ENCODE results near the gene SLC25A3. TPM values are rescaled to one million over a fixed set of nuclear protein-coding genes. Genes with fewer than 3 reads are reported as not detected.

SLC25A3 gene
- total and polyA plus RNA-seq, 9 of the 15 experiments (the other 6 are each of a cell fraction or from before 2014, with no cell fraction given): 264 to 766 (median 495) TPM

GRCh38 chr12:98575013-98575412 is 18.5 kb upstream of the SLC25A3 start:
- BruUV-seq (replicated peaks): no TSS peak
- DNase-seq (ENCODE audit: extremely low read depth in 1 of 4, low spot score in 3 of 4): no peak
- no peak for ATAC-seq
- Histone ChIP-seq H3K79me2 (ENCODE audit: control insufficient read depth, insufficient read depth, low read length) (no peaks in the 10 kb centered on the region), H4K20me1 (replicated peaks; ENCODE audit: control insufficient read depth, insufficient read depth, low read length) (no peaks in the 10 kb centered on the region), H3K27me3 (ENCODE audit: control insufficient read depth in 2 of 2, insufficient read depth in 2 of 2, low read length in 2 of 2) (no peaks in the 10 kb centered on the region), H3K27ac (ENCODE audit: extremely low read depth, low read depth, low read length) (no peak overlapping the region), H3K4me2 (ENCODE audit: insufficient read depth, low read length) (no peak overlapping the region), H3K9me1 (ENCODE audit: control insufficient read depth, insufficient read depth, low read length) (no peaks in the 10 kb centered on the region), H3K4me3 (no peak overlapping the region), H3K4me1 (replicated peaks in 1 of 2; ENCODE audit: control insufficient read depth in 2 of 2, insufficient read depth in 2 of 2, low read length in 2 of 2) (peaks cover 4 to 15% of the 10 kb centered on the region in 2 experiments; a peak in 3 of 5 replicates), H2AFZ (ENCODE audit: low read depth, low read length) (no peak overlapping the region), H3K9ac (ENCODE audit: insufficient read depth in 1 of 2, low read depth in 2 of 2, low read length in 2 of 2) (no peak overlapping the region), H3K36me3 (ENCODE audit: control insufficient read depth, insufficient read depth, low read length) (no peaks in the 10 kb centered on the region), H3K9me3 (replicated peaks; ENCODE audit: control insufficient read depth, insufficient read depth, low read depth, low read length) (no peaks in the 10 kb centered on the region)
- WGBS (ENCODE audit: insufficient coverage, low coverage, missing lambda C conversion rate): 60% methylated on average over 4 of the region's 4 CpGs
- in situ Hi-C loops (cut with MboI): no loop called here
- CTCF ChIA-PET (ENCODE audit: low intra/inter-chr PET ratio): no interaction called here
- FAIRE-seq: no peak
- POLR2A ChIA-PET: interaction anchor here (0.7 kb wide), 1 partner anchor 59 kb away, joined by 3 read pairs; no protein-coding TSS in a partner anchor
- intact Hi-C loops (cut with micrococcal nuclease): no loop called here
- TF ChIP-seq ZNF584 (CRISPR knock-in tag; IDR thresholded peaks at IDR 0.05; ENCODE audit: low read depth) (no peak), SMAD1 (IDR thresholded peaks at IDR 0.05; ENCODE audit: low read depth, low read length, partially characterized antibody) (no peak), CCNT2 (IDR thresholded peaks at IDR 0.05; ENCODE audit: borderline replicate concordance, extremely low read depth, insufficient read length, low read depth, low read length) (no peak), ARNT (IDR thresholded peaks at IDR 0.05) (no peak), ARHGAP35 (IDR thresholded peaks at IDR 0.05; ENCODE audit: partially characterized antibody) (no peak), HCFC1 (IDR thresholded peaks at IDR 0.05; ENCODE audit: low read depth, low read length) (no peak), TEAD2 (tag; IDR thresholded peaks at IDR 0.05) (no peak), MEIS2 (IDR thresholded peaks at IDR 0.05; ENCODE audit: partially characterized antibody) (no peak), ETV6 (IDR thresholded peaks at IDR 0.05; ENCODE audit: borderline replicate concordance in 1 of 2, low read depth in 2 of 2, low read length in 1 of 2) (no peak), ETV6 (CRISPR knock-in tag; IDR thresholded peaks at IDR 0.05; ENCODE audit: borderline replicate concordance) (no peak), KDM4B (IDR thresholded peaks at IDR 0.05; ENCODE audit: borderline replicate concordance in 2 of 2, low read depth in 1 of 2) (no peak), MCM3 (IDR thresholded peaks at IDR 0.05) (no peak), HEY1 (CRISPR knock-in tag; IDR thresholded peaks at IDR 0.05; ENCODE audit: borderline replicate concordance) (no peak), PHF21A (IDR thresholded peaks at IDR 0.05; ENCODE audit: borderline replicate concordance, low read depth) (no peak), TFAM (CRISPR knock-in tag; conservative IDR thresholded peaks at IDR 0.05) (no peak), RBFOX2 (IDR thresholded peaks at IDR 0.05; ENCODE audit: low read depth, low read length) (no peak)
- TF ChIP-seq, protein P1, sequence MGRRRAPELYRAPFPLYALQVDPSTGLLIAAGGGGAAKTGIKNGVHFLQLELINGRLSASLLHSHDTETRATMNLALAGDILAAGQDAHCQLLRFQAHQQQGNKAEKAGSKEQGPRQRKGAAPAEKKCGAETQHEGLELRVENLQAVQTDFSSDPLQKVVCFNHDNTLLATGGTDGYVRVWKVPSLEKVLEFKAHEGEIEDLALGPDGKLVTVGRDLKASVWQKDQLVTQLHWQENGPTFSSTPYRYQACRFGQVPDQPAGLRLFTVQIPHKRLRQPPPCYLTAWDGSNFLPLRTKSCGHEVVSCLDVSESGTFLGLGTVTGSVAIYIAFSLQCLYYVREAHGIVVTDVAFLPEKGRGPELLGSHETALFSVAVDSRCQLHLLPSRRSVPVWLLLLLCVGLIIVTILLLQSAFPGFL (CRISPR knock-in tag; IDR thresholded peaks at IDR 0.05): no peak
- TF ChIP-seq, protein P2, sequence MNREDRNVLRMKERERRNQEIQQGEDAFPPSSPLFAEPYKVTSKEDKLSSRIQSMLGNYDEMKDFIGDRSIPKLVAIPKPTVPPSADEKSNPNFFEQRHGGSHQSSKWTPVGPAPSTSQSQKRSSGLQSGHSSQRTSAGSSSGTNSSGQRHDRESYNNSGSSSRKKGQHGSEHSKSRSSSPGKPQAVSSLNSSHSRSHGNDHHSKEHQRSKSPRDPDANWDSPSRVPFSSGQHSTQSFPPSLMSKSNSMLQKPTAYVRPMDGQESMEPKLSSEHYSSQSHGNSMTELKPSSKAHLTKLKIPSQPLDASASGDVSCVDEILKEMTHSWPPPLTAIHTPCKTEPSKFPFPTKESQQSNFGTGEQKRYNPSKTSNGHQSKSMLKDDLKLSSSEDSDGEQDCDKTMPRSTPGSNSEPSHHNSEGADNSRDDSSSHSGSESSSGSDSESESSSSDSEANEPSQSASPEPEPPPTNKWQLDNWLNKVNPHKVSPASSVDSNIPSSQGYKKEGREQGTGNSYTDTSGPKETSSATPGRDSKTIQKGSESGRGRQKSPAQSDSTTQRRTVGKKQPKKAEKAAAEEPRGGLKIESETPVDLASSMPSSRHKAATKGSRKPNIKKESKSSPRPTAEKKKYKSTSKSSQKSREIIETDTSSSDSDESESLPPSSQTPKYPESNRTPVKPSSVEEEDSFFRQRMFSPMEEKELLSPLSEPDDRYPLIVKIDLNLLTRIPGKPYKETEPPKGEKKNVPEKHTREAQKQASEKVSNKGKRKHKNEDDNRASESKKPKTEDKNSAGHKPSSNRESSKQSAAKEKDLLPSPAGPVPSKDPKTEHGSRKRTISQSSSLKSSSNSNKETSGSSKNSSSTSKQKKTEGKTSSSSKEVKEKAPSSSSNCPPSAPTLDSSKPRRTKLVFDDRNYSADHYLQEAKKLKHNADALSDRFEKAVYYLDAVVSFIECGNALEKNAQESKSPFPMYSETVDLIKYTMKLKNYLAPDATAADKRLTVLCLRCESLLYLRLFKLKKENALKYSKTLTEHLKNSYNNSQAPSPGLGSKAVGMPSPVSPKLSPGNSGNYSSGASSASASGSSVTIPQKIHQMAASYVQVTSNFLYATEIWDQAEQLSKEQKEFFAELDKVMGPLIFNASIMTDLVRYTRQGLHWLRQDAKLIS (CRISPR knock-in tag; IDR thresholded peaks at IDR 0.05): no peak

Data from K562 (cell line).